OCI-LY7 (cell line): Measurements from ENCODE around the gene EEF1B2.

Experiments
- CTCF ChIP-seq: fragments of 200-600 bp; sonication (generic); conservative IDR thresholded peaks from 2 replicates; pipeline ENCODE4 v1.5.1; 2014; ENCODE audit warnings: mild to moderate bottlenecking, antibody characterized with exemption, low read length, moderate library complexity, mixed read lengths
- EZH2phosphoT487 ChIP-seq: fragments of 200-600 bp; sonication (generic); IDR thresholded peaks from 2 replicates; pipeline ENCODE4 v1.6.1; 2018; ENCODE audit warnings: low read depth, borderline replicate concordance, mild to moderate bottlenecking, mixed run types, antibody characterized with exemption, low read length, moderate library complexity, mixed read lengths

- no peak for TF ChIP-seq CTCF
- no peak for TF ChIP-seq EZH2phosphoT487
These were observed 10.4 kb upstream of the EEF1B2 start for GRCh38 chr2:206149330-206149729.
